Glomerular visceral epithelial cell (primary cell): ENCODE results near the gene AKAP13.

Experiments used
- DNase-seq: peaks from one replicate; pipeline ENCODE4 v3.0.0-alpha.2; 2016; ENCODE audit errors: extremely low spot score

AKAP13 gene

DNA sequence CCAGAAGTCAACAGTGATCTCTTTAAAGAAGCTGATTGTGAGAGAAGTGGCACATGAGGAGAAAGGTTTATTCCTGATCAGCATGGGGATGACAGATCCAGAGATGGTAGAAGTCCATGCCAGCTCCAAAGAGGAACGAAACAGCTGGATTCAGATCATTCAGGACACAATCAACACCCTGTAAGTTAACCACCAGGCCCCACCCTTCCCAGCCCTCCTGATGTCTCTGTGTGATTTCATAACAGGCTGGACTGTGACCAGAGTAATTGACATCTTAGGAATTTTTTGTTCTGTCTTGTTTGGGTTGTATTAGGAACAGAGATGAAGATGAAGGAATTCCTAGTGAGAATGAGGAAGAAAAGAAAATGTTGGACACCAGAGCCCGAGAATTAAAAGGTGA, 346.7 kb downstream of the AKAP13 start:
- no peak for DNase-seq

GRCh38 chr15:85730001-85730820, 349.8 kb downstream of the AKAP13 start:
- peak; percentile 63 for DNase-seq

DNA sequence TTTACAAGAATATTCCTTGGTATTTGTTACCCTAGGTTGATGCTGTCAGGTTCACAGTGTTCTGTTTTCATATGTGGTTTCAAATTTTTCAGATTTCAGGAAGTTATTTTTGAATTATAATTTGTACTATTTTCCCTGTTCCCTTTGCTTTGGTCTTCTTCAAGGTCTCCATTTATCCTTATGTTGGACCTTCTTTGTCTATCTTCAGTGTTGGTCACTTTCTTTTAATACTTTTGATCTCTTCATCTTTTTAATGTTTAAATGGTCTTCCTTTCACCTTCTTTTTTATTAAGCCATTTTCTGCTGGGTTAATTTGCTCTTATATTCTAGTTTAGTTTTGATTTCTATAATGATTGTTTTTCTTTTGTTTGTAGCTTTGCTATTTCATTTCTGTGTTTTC, 353.0 kb downstream of the AKAP13 start:
- no peak for DNase-seq

DNA sequence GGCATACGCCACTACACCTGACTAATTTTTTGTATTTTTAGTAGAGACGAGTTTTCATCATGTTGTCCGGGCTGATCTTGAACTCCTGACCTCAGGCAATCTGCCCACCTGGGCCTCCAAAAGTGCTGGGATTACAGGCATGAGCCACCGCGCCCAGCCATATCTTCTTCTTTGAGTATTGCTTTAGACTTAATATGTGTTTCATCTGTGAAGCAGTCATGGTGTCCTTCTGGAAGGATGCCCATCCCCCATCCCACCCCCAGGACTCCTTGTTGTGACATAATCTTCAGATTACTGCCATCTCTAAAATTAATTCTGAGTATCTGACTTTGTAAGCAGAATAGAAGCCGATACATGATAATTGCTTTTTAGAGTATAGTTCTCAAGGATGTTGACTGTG, 356.7 kb downstream of the AKAP13 start:
- DNase-seq, result no peak

DNA sequence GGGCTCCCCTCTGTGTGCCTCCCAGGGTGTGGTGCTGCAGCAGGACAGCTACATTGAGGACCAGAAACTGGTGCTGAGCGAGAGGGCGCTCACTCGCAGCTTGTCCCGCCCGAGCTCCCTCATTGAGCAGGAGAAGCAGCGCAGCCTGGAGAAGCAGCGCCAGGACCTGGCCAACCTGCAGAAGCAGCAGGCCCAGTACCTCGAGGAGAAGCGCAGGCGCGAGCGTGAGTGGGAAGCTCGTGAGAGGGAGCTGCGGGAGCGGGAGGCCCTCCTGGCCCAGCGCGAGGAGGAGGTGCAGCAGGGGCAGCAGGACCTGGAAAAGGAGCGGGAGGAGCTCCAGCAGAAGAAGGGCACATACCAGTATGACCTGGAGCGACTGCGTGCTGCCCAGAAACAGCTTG, 360.6 kb downstream of the AKAP13 start:
- DNase-seq, result no peak

- no peak for DNase-seq
Measured at GRCh38 chr15:85741662-85742061, 361.3 kb downstream of the AKAP13 start.

GRCh38 chr15:85742186-85742821, 361.9 kb downstream of the AKAP13 start:
- no peak for DNase-seq

DNA sequence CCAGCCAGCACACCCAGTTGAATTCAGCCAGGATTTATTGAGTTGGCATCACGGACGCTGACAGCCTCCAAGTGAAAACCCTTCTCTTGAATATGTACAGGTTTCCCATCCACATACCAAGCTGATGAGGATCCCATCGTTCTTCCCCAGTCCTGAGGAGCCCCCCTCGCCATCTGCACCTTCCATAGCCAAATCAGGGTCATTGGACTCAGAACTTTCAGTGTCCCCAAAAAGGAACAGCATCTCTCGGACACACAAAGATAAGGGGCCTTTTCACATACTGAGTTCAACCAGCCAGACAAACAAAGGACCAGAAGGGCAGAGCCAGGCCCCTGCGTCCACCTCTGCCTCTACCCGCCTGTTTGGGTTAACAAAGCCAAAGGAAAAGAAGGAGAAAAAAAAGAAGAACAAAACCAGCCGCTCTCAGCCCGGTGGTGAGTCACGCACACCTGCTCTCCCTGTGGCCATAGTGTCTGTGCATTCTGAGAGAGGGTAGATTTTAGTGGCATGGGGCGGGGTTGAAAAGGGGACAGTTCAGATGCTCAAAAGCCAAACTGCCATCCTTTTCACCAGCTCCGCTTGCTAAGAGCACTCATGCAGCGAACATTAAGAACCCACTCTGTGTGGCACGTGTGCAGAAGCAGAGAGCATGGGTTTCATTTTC, 363.1 kb downstream of the AKAP13 start:
- DNase-seq, result no peak

DNA sequence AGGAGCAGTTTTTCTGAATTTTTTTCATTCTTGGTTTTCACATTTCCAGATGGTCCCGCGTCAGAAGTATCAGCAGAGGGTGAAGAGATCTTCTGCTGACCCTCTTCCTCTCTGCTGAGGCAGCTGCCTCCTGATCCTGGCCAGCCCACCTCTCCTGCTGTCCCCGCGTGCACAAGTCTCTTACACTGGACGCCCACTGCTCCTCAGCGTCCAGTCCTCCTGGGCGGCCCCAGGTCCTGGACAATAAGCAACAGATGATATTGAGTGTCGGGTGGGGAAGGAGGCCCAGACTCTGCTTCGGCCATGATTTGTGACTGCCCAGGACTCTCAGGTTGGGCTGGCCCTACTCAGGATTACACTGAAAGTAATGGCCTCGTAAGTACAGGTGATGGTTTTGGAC, 364.2 kb downstream of the AKAP13 start:
- DNase-seq, result no peak

- no peak for DNase-seq
Measured at GRCh38 chr15:85745023-85745422, 364.6 kb downstream of the AKAP13 start.

DNA sequence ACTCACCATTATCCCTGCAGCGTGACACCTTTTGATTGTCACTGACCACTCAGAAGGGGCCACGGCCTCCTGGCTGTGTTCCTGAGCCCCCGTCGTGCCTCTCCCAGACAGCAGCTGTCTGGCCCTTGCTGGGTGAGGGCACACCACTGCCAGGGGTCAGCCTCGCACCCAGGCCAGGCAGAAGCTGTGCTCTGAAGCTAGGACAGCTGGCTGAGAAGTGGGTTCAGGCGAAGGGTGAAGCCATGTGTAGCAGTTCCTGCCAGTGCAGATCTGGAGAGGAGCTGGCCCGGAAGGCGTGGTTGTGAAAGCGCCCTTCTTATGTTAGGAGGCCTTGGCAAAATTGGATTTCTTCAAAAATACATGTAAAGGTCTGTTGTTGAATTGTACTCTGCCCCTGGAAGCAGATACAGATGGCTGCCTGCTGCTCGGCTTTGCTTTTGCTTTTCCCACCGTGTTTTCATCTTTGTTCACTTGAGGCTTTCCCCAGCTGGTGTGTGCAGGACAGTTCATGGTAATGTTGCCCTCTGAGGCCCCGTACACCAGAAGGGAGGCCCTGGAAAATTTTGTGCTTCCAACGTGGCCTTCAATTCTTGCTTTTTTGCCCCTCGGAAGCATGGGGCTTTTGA, 365.2 kb downstream of the AKAP13 start:
- no peak for DNase-seq

- DNase-seq, result no peak
Measured at GRCh38 chr15:85746641-85747040, 366.2 kb downstream of the AKAP13 start.

- DNase-seq, result no peak
Measured at GRCh38 chr15:85748176-85748575, 367.8 kb downstream of the AKAP13 start.

- no peak for DNase-seq
Measured at GRCh38 chr15:85748729-85749128, 368.3 kb downstream of the AKAP13 start.

DNA sequence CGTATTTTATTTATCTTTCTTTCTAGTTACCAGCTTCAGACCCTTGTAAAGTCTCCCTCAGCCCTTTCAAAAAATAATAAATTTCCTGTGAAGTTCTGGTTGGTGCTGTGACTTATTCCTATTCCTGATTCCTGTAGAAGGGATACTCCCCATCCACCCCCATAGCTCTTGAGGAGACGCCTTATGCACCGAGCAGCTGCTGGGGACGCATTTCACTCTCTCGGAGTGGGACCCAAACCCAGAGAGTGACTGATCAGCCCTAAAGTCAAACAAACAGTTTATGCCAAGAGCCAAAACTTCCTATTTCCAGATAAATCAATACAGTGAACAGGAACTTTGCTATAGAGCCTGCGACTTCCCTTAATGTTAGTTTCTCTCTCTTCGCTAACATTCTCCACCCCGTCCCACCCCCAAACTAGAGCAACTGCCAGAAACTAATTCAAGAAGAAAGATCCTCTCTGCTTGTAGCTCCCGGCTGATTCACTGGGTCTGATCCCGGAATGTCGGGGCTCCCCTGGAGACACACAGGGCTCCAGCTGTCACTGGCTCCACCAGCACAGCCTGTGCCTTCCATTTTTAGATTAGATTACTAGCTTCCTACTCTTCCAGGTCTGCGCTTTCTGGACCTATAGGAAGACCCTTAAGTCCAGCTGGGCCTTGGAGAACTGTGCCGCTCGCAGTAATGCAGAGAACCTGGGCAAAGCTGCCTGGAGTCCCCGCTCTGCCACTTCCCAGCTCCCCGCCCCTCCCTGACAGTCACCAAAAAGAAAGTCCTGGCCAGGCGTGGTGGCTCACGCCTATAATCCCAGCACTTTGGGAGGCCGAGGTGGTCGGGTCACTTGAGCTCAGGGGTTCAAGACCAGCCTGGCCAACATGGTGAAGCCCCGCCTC, 369.1 kb downstream of the AKAP13 start:
- DNase-seq, result no peak

- no peak for DNase-seq
Measured at GRCh38 chr15:85750319-85751290, 370.2 kb downstream of the AKAP13 start.

DNA sequence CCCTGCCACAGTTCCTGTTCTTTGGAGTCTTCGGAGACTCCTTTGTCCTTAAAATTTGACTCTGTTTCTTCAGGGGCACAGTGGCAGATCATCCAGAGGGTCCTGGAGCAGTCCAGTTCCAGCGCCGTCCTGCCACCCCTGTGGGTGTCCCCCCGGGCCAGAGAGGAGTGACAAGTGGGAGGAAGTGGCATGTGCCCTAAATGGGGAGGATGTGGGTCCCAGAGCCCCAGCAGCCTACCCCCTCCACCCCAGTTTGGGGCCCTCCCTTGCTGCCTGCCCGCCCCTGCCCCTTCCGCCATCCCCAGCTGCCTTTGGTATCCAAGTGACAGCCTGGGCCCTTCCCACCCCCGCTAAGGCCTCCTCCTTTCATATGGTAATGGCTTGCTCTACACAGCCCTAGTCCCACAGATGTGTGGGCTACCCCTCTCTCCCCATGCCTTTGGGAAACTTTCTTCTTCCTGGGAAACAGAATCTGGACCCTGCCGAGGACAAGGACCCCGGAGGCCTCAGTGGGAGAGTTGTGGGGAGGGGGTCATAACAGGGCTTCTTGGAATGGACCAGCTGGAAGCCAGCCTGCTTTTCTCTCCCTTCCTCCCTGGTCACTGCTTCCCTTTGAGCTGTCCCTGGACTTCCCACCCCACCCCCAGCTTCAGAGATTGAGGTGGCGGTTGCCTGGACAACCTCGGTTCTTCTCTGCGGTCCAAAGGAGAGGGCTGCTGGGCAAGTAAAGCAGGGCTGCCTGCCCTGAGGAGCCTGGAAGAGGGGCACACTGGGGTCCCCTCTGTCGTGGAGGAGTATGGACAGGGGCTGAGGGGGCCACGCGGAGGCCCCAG, 371.1 kb downstream of the AKAP13 start:
- DNase-seq, result no peak

DNA sequence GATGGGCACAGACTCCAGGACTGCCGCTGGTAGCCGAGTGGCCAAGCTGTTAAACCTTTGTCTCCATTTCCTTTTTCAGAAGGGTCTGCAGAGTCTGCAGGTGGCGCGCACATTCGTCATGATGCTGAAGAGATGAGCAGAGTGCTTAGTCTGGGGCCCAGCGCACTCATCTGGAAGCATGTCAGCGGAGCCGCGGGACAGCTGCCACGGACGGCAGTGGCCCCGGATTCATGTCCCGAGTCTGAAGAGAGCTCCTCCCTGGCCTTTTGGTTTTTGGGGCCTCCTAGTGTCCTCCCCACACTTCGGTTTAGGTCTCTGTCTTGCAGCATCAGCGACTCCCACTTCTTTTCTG, 371.7 kb downstream of the AKAP13 start:
- no peak for DNase-seq

DNA sequence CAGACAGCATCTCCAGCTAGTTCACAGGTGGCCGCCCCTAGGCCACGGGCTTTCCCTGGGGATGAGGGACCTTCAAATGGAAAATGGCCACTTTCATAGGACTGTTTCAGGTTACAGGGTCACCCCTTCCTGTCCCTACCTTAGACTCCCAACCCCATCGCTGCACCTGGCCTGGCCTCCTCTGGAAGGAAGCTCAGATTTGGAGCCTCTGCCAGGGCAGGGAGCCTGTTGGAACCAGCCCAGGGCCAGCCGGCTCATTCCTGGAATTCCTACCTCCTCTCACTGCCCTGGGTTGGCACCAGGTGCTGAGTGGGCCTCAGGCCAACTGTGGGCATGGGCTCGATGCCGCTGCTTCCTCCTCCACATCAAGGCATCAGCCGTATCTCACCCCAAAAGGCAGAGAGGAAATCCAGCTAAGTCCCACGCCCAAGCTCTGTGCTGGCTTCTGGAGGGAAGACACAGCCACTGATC, 372.1 kb downstream of the AKAP13 start:
- DNase-seq, result peak; percentile 38
